SK-N-MC (cell line): ENCODE results near the gene EFNB1.

Experiments
- EZH2 ChIP-seq: fragments of 200-600 bp; sonication (generic); IDR thresholded peaks from one replicate; pipeline ENCODE4 v1.6.1; 2017; ENCODE audit warnings: antibody characterized with exemption
- FOXP2 ChIP-seq: optimal IDR thresholded peaks from 2 replicates; pipeline ENCODE3; 2011; ENCODE audit warnings: mild to moderate bottlenecking, moderate library complexity; ENCODE audit not compliant: insufficient read depth; ENCODE audit errors: extremely low read length, control extremely low read depth
- POLR2AphosphoS5 ChIP-seq: IDR thresholded peaks from 2 replicates; pipeline ENCODE4 v1.6.1; 2012; ENCODE audit warnings: mild to moderate bottlenecking, low read depth, low read length, borderline replicate concordance

- no peak for TF ChIP-seq EZH2
- TF ChIP-seq POLR2AphosphoS5, result no peak
- no peak for TF ChIP-seq FOXP2
These were observed 36.5 kb downstream of the EFNB1 start for GRCh38 chrX:68865300-68865699.
